GM21367 (cell line): ENCODE results near the gene RPL36A.
A peak's percentile ranks its signal among the peaks of the same experiment; 100 is the strongest.

Experiments used
- ATAC-seq: cut with Tn5 transposase; IDR thresholded peaks from one replicate; pipeline ENCODE4 v1.9.1; 2021; ENCODE audit not compliant: unreplicated experiment

Gene RPL36A

DNA sequence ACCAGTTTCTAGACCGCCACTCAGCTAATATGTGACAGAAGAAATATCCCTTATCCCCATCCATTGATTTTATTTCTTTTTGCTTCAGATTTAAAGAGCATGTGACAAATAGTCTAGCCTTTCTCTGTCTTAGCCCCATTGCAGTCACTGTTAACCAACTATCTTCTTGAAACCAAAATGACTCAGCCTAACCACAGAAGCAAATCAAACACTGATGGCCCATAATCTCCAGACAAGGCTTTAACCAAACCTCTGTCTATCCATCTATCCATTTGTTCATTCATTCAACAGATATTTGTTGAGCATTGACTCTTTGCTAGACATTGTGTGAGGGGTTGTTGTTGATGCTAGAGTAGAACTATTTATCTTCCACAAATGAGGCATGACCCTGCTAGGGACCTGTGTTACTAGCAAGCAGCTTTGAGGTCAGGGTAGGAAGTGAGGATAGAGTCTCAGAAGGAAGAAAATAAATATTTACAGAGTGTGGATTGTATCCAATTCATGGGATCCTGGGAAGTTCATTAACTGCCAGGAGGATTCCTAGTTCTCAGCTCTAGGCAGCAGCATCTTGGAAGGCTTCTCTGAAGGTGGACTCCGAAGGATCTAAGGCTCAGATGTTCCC, 39.8 kb downstream of the RPL36A start:
- ATAC-seq, result peak; percentile 93

DNA sequence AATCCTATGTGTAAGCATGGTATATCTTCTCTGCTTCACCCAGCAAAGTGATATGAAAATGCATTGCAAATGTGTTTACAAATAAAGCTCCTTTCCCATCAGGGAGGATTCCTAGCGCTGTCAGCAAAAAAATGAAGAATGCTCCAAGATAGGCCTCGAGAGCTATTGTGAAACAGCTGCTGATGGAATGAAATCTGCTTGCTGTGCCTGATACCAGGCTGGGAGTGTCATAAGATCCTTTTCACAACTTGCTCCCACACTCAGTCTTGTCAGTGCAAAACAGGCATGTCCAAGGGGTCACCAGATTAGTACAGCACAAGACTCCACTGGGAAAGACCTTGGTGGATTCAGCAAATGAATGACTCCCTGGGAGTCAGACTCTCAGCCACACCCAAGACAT, 51.3 kb downstream of the RPL36A start:
- ATAC-seq, result no peak
